CD4-positive, alpha-beta memory T cell (primary cell): Measurements from ENCODE around the gene SLC46A3. TPM values are rescaled to one million over a fixed set of nuclear protein-coding genes. Genes with fewer than 3 reads are reported as not detected.

Experiments
- CTCF ChIA-PET: fragments of 350-600 bp; sonication (Branson Sonifier 250); formaldehyde crosslinking; loops from one replicate; lab custom pipeline; 2021; ENCODE audit warnings: inconsistent platforms; ENCODE audit not compliant: partially characterized antibody; lab: Charles Lee
- POLR2A ChIA-PET: fragments of 350-600 bp; sonication (Branson Sonifier 250); formaldehyde crosslinking; loops from one replicate; lab custom pipeline; 2021; ENCODE audit not compliant: partially characterized antibody; lab: Charles Lee
- DNase-seq, 5 donors: peaks; one replicate each; pipeline versions ENCODE4 v3.0.0 to v3.0.0-alpha.2; 2020 to 2022; ENCODE audit warnings: mixed read lengths in 1 of 5
- H3K27ac ChIP-seq: one replicate; pipeline ENCODE4 v1.7.0; 2013; ENCODE audit warnings: low read depth, low read length
- H3K27me3 ChIP-seq: 2 replicates; pipeline ENCODE4 v1.7.0; 2013; ENCODE audit warnings: mild to moderate bottlenecking, low read length, moderate library complexity; ENCODE audit not compliant: insufficient read depth
- H3K36me3 ChIP-seq: 2 replicates; pipeline ENCODE4 v1.7.0; 2013; ENCODE audit warnings: mild to moderate bottlenecking, low read length, moderate library complexity; ENCODE audit not compliant: insufficient read depth
- H3K4me1 ChIP-seq: 2 replicates; pipeline ENCODE4 v1.7.0; 2013; ENCODE audit warnings: mild to moderate bottlenecking, low read length, moderate library complexity; ENCODE audit not compliant: insufficient read depth
- H3K4me3 ChIP-seq, 2 donors: one replicate each; pipeline ENCODE4 v1.7.0; 2013; ENCODE audit warnings: low read length in 2 of 2, mild to moderate bottlenecking in 1 of 2
- H3K9me3 ChIP-seq, 2 donors: one replicate each; pipeline ENCODE4 v1.7.0; 2013; ENCODE audit warnings: low read length in 2 of 2, control low read depth in 1 of 2; ENCODE audit not compliant: control insufficient read depth in 1 of 2
- H3K27ac Mint-ChIP-seq, 7 donors: one replicate each; pipeline ENCODE4 v1.8.0; 2020 to 2021; ENCODE audit warnings: mixed read lengths in 7 of 7, mild to moderate bottlenecking in 6 of 7, inconsistent platforms in 3 of 7, moderate library complexity in 3 of 7
- H3K27me3 Mint-ChIP-seq, 2 donors: one replicate each; pipeline ENCODE4 v1.8.0; 2020 to 2021; ENCODE audit warnings: mixed read lengths in 2 of 2
- H3K36me3 Mint-ChIP-seq, 2 donors: one replicate each; pipeline ENCODE4 v1.8.0; 2020 to 2021; ENCODE audit warnings: mixed read lengths in 2 of 2, inconsistent platforms in 1 of 2, mild to moderate bottlenecking in 1 of 2
- H3K4me1 Mint-ChIP-seq, 4 donors: one replicate each; pipeline ENCODE4 v1.8.0; 2020 to 2021; ENCODE audit warnings: mixed read lengths in 4 of 4, mild to moderate bottlenecking in 1 of 4
- H3K4me3 Mint-ChIP-seq, 8 donors: one replicate each; pipeline ENCODE4 v1.8.0; 2020 to 2021; ENCODE audit warnings: mixed read lengths in 8 of 8, mild to moderate bottlenecking in 7 of 8, moderate library complexity in 6 of 8, inconsistent platforms in 3 of 8
- H3K9me3 Mint-ChIP-seq, 8 donors: one replicate each; pipeline ENCODE4 v1.8.0; 2020 to 2021; ENCODE audit warnings: mixed read lengths in 8 of 8, mild to moderate bottlenecking in 5 of 8, inconsistent platforms in 3 of 8, moderate library complexity in 1 of 8
- intact Hi-C: fragments of 100-400 bp; cut with micrococcal nuclease; formaldehyde crosslinking; loops from one replicate; pipeline ENCODE4 v1.15.1; 2023
- polyA plus RNA-seq, 2 donors: library from polyadenylated mRNA; unstranded; fragments of 300-500 nt; fragmentation: Illumina TruSeq; gene quantifications; one replicate each; pipeline ENCODE4 v1.2.3, GENCODE V29; 2021
- total RNA-seq, 2 experiments: library from RNA; stranded (reverse); gene quantifications; one replicate each; pipeline ENCODE4 v1.2.3, GENCODE V29; 2021

The SLC46A3 gene
- total and polyA plus RNA-seq, 4 experiments from 2014 or later, result 18.7 to 42.1 (median 22.4) TPM

DNA sequence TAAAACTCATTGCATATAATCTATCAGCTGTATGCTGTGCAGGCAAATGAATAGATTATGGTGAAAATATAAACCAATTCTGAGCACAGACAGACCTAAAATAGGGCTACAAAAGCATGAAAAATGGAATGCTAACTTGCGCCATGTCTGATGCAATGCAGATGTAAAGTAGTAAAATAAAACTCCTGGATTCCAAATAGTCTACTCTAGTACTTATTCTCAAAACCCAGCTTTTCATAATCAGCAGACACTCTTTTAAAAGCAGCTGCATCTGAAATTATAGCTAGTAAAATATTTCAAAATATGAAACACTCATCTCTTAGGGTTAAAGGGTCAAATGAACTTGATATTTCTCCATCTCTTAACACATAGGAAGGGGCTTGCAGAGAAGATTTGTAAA lies 64.5 kb downstream of the SLC46A3 start:
- intact Hi-C loops, result loop anchor here (10.0 kb wide), 3 partner anchors 141 to 1199 kb away; partner anchors contain the start of genes LNX2, MTIF3 and POLR1D
- DNase-seq, result no peak
- POLR2A ChIA-PET, result no interaction called here

DNA sequence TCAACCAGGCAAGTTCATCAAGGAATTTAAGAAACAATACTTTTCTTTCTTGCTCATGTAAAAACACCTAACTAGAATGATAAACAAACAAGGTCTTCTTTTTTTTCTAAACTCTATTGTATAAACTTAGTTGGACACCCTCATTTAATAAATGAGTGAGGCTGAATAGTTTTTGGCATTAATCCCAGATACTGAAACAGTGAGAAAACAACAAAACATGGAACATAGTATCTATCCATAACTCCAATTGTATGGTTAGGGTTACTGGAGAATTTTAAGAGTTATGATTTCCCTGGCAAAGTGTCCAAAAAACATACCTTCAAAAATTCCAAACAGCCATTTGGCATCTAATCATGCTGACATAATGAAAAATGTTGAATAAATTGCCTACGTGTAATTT lies 65.7 kb downstream of the SLC46A3 start:
- Mint-ChIP-seq H3K36me3 (peaks cover 0 to 7% of the 10 kb centered on the region in 2 donors), H3K27ac (no peak overlapping the region), H3K9me3 (no peaks in the 10 kb centered on the region), H3K4me3 (no peak overlapping the region), H3K27me3 (no peaks in the 10 kb centered on the region), H3K4me1 (peaks cover 13 to 24% (median 18%) of the 10 kb centered on the region in 4 donors)
- ChIA-PET CTCF (interaction anchor here (0.8 kb wide), 1 partner anchor 17 kb away, joined by 3 read pairs; no protein-coding TSS in a partner anchor), POLR2A (no interaction called here)
- DNase-seq, result no peak
- Histone ChIP-seq H3K9me3 (no peaks in the 10 kb centered on the region), H3K4me1 (peaks cover 10% of the 10 kb centered on the region), H3K4me3 (no peak overlapping the region), H3K36me3 (no peaks in the 10 kb centered on the region), H3K27ac (no peak overlapping the region), H3K27me3 (no peaks in the 10 kb centered on the region)
- intact Hi-C loops, result loop anchor here (10.0 kb wide), 3 partner anchors 142 to 1198 kb away; partner anchors contain the start of genes LNX2, MTIF3 and POLR1D

More for the DNA sequence above, 64.5 kb downstream of the SLC46A3 start:
- H3K27me3 ChIP-seq, result no peaks in the 10 kb centered on the region
- peaks cover 15 to 30% (median 26%) of the 10 kb centered on the region in 4 donors for H3K4me1 Mint-ChIP-seq
- peaks cover 0 to 12% of the 10 kb centered on the region in 2 donors for H3K36me3 Mint-ChIP-seq
- H3K36me3 ChIP-seq, result no peaks in the 10 kb centered on the region
- H3K9me3 Mint-ChIP-seq, result peaks cover 0 to 2% (median 0%) of the 10 kb centered on the region in 8 donors
- peaks cover 12% of the 10 kb centered on the region for H3K4me1 ChIP-seq
- CTCF ChIA-PET, result no interaction called here
- H3K9me3 ChIP-seq, result no peaks in the 10 kb centered on the region
- no peaks in the 10 kb centered on the region for H3K27me3 Mint-ChIP-seq
- no peak overlapping the region for H3K27ac Mint-ChIP-seq
- no peak overlapping the region for H3K4me3 Mint-ChIP-seq
- H3K27ac ChIP-seq, result no peak overlapping the region
- H3K4me3 ChIP-seq, result no peak overlapping the region

DNA sequence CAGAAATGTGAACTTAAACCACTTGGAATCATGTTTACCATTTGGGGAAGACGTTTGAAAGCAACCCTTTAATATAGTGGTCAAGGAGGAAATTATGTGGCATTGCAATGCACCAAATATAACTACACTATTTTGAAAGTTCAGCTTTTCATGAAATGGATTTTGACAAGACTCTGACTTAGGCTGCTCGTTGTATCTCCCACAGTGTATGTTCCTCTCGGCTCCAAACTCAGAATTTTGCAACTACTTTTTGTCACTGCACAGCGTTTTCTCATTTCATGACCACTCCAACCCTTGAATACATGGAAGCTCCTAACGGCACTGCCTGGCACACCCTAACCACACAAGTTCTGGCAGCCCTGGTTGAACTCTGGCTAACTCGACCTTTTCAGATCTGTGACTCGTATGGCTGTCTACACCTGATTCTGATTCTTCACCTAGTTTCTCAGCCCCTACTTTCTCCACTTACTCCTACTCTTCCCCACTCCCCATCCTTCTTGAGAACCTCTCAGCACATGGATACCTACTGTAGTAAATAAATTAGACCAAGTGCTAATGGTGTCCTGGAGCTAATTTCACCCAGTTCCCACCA lies 66.9 kb downstream of the SLC46A3 start:
- intact Hi-C loops, result loop anchor here (10.0 kb wide), 3 partner anchors 143 to 1197 kb away; partner anchors contain the start of genes LNX2, MTIF3 and POLR1D
- Histone ChIP-seq H3K4me3 (no peak overlapping the region), H3K27me3 (no peaks in the 10 kb centered on the region), H3K36me3 (no peaks in the 10 kb centered on the region), H3K27ac (no peak overlapping the region), H3K4me1 (no peaks in the 10 kb centered on the region), H3K9me3 (no peaks in the 10 kb centered on the region)
- Mint-ChIP-seq H3K9me3 (no peaks in the 10 kb centered on the region), H3K36me3 (peaks cover 0 to 10% of the 10 kb centered on the region in 2 donors), H3K27me3 (no peaks in the 10 kb centered on the region), H3K27ac (peak overlapping the region in 2 of 7 donors; percentile 3 to 57), H3K4me1 (peaks cover 5 to 13% (median 10%) of the 10 kb centered on the region in 4 donors), H3K4me3 (no peak overlapping the region)
- no peak for DNase-seq
- CTCF ChIA-PET, result no interaction called here
- POLR2A ChIA-PET, result no interaction called here

DNA sequence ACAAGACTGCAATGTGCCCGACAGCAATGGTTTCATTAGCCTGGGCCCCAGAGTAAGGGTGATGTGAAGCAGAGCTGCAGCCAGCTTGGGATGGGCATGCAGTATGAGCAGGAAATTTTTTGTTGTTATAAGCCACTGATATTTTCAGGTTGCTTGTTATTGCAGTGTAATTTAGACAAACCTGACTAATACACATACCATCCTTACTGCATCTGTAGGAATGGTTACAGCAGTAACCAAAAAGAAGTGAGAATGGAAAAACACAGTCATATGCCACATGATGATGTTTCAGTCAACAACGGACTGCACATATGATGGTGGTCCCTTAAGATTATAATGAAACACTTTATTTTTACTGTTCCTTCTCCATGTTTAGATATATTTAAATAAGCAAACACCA lies 68.5 kb downstream of the SLC46A3 start:
- Histone ChIP-seq H3K4me1 (no peaks in the 10 kb centered on the region), H3K36me3 (no peaks in the 10 kb centered on the region), H3K4me3 (no peak overlapping the region), H3K27me3 (no peaks in the 10 kb centered on the region), H3K9me3 (no peaks in the 10 kb centered on the region), H3K27ac (no peak overlapping the region)
- DNase-seq, result no peak
- intact Hi-C loops, result loop anchor here (10.0 kb wide), 3 partner anchors 145 to 1195 kb away; partner anchors contain the start of genes LNX2, MTIF3 and POLR1D
- no peak overlapping the region for H3K27ac Mint-ChIP-seq
- H3K4me3 Mint-ChIP-seq, result no peak overlapping the region
- POLR2A ChIA-PET, result no interaction called here
- H3K9me3 Mint-ChIP-seq, result no peaks in the 10 kb centered on the region
- peaks cover 0 to 3% (median 1%) of the 10 kb centered on the region in 4 donors for H3K4me1 Mint-ChIP-seq
- H3K27me3 Mint-ChIP-seq, result no peaks in the 10 kb centered on the region
- peaks cover 0 to 10% of the 10 kb centered on the region in 2 donors for H3K36me3 Mint-ChIP-seq
- CTCF ChIA-PET, result no interaction called here

Other genes starting within 250 kb of the SLC46A3 start
- gene FLT1, start 223.8 kb downstream of the SLC46A3 start, total RNA-seq, result under 1 TPM; 0.25 to 0.26 TPM
- gene FLT1, start 223.8 kb downstream of the SLC46A3 start, polyA plus RNA-seq, result under 1 TPM in 1 of 2 donors, not detected in 1; 0.15 TPM
- 10 to 100 TPM; 23.0 to 24.5 TPM for gene POMP, start 59.8 kb downstream of the SLC46A3 start, total RNA-seq
- gene POMP, start 59.8 kb downstream of the SLC46A3 start, polyA plus RNA-seq, result 100 to 1,000 TPM in 1 of 2 donors, 10 to 100 TPM in 1; 87.6 to 109 TPM
- under 1 TPM; 0.12 to 0.14 TPM for gene MTUS2, start 101.4 kb upstream of the SLC46A3 start, total RNA-seq
- gene MTUS2, start 101.4 kb upstream of the SLC46A3 start, polyA plus RNA-seq, result 1 to 10 TPM; 1.1 TPM